Stimulated activated CD8-positive, alpha-beta memory T cell treated with anti-CD3 and anti-CD28 coated beads, Interleukin-12 subunit alpha, Interleukin-12 subunit beta, amount 100 ng/mL, for 24 hours (primary cell): ENCODE measurements around the gene TSEN34.
"Not testable (repeated sequence)": the region's sequence is repeated elsewhere in the genome, so short reads cannot be mapped to it uniquely, and the experiment has no call there.

Source experiments
- DNase-seq: peaks from one replicate; pipeline ENCODE4 v3.0.0-alpha.2; 2020; ENCODE audit errors: extremely low read depth

Gene TSEN34

GRCh38 chr19:54160854-54161253, 30.3 kb upstream of the TSEN34 start:
- no peak for DNase-seq

DNA sequence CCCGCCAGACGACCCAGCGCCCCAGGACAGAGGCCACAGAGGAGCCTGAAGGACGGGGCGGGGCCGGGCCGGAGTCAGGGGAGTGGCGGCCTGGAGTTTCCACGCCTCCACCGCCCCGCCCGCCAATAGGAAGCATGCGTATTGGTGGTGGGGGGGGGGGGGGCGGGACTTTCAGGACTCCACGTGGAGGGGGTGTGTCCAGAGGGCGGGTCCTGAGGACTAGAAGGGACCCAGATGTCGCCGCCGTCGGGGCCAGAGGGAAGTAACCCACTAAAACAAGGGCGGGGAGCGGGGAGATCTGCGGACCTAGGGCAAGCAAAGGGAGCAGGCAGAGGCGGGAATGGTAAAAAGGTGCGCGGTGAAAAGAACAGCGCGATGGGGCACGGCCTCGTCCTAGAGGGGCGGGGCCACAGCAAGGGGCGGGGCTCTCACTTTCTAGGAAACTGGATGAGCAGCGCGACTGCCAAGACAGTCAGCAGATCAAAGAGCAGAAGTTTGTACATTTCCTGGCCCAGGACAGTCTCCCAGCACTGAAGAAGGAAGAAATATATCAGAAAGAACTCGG, 28.8 kb upstream of the TSEN34 start:
- peak; percentile 56 for DNase-seq

DNA sequence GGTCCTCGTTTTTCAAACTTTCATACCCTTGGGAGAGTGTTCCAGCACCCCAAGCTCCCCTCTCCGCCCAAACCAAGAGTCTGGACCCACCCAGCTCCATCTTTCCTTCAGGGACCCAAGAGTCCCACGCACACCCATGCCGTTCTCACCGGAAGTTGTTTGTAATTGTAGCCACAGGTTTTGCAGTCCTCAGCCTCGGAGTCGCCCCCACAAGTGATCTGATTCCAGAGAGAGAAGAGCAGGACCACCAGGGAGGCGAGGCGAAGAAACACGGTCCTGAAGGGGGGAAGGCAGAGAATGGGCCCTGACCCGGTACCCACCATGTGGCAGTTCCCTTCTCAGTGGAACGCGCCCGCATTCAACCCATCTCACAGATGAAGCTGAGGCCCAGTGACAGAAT, 28.2 kb upstream of the TSEN34 start:
- DNase-seq: no peak

GRCh38 chr19:54164369-54165068, 26.6 kb upstream of the TSEN34 start:
- DNase-seq: peak; percentile 32

DNA sequence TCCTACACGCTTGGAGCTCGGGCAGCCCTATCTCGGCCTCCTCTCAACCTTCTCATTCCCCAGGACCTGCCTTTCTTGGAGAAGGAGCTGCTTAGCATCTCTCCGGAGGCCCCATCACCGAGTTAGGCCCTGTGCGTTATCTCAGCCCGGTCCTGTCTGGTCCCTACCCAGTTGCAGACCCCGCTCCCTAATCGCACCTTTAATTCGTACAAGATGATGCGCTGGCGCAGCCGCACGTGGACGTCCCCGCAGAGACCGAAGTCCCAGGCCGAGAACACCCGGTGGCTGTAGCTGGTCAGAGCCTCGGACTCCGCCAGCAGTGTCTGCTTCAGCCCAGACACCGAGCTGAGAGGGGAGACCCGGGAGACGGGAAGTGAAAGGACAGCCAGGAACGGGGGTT, 25.9 kb upstream of the TSEN34 start:
- no peak for DNase-seq

- DNase-seq: peak; percentile 74
Observed at GRCh38 chr19:54168174-54168917, 22.8 kb upstream of the TSEN34 start.

DNA sequence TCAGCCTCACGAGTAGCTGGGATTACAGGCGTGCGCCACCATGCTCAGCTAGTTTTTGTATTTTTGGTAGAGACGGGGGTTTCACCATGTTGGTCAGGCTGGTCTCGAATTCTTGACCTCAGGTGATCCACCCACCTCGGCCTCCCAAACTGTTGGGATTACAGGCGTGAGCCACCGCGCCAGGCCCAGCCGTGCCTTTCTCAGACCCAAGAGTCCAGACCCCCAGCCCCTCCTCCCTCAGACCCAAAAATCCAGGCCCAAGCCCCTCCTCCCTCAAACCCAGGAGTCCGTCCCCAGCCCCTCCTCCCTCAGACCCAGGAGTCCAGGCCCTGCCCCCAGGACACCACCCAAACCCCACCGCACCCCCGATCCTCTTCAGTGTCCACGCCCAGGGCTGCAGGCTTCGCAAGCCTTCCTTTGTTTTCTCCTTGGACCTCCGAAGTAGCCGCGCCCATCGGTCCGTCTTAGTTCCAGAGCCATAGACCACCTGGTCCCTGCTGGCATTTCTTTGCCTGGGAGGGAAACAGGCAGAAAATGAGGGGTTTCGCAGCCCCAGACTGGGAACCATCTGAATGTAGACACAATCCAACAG, 21.9 kb upstream of the TSEN34 start:
- no peak for DNase-seq

GRCh38 chr19:54171736-54172431, 19.2 kb upstream of the TSEN34 start:
- not testable (repeated sequence) for DNase-seq

DNA sequence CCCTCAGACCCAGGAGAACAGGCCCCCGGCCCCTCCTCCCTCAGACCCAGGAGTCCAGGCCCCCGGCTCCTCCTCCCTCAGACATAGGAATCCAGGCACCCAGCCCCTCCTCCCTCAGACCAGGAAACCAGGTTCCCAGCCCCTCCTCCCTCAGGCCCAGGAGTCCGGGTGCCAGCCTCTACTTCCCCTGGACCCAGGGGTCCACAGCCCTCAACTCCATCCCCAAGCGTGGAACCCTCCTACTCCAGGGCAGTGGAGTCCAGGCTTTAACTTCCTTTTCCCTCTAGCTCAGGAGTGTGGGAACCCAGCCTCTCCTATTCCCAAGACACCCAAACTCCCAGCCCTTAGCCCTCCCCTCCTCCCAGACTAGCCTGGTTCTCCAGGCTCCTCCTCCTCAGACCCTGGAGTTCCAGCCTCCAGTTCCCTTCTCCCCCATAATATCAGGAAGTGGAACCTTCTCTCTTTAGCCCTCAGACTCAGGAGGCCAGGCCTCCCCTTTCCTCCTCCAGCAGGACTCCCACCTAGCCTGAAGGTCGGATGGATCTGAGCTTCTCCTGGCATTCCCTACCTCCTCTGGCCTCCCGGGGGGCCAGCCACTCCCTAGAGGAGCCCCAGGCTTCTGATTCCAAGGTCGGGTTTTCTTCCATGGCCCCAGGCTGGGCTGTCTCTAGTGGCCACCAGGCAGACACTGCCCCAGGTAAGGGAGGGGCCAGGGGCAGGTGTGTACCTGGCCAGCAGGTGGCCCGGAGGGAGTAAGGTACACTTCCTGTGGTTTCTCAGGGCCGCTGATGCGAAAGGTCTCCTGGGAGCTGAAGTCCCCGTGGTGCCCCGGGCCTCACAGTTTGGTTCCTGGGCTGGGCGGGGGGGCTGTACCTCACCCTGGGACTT, 18.4 kb upstream of the TSEN34 start, which contains the start of gene TMC4:
Gene TMC4 (minus strand): TSS at position 690 of the 888 bp plus-strand sequence. CDS start 43 bp downstream, at position 647.
- DNase-seq: no peak

DNA sequence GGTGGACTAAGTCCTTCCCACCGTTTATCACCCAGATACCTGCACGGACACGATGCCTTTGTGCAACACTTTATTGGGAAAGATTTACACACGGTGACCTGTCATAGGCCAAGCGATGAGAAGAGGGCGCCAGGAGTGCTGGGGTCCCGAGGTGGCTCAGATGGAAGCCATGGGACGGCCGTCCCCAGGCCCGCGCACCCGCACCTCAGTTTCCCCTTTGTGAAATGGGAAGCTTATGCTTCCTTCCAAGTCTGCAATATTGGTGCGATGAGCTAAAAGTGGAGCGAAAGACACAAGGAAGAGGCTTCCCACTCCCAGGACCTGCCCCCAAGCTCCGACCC, 17.8 kb upstream of the TSEN34 start:
- DNase-seq: no peak

- DNase-seq: no peak
Observed at GRCh38 chr19:54173951-54174834, 16.9 kb upstream of the TSEN34 start.

DNA sequence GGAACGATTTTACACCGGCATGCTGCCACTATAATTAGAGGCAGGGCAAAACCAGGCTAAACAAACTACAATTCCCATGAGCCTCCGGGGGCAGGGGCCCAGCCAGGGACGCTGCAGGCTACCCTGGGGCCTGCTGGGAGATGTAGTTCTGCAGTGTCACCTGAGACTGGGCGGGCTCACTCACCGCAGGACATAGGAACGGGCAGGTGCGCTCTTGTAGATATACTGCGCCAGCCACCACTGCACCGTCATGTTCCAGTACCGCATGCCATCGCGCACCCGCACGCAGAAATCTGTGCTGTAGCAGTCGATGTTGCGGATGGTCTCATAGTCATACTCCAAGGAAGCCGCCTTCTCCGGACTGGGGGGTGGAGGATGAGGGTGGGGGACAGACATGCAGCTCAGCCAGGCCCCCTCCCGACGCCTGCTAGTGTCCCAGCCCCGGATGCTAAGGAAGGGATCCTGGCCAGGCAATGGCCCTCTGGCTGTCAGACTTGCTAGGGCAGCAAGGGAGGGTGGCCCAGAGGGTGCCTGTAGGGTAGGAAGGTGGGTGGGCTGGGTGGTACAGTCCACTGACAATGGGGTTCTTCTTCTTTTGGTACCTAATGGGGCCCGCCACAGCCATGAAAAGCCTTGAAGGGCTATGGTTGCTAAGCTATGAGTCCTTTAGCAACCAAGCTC, 12.4 kb upstream of the TSEN34 start:
- DNase-seq: no peak

DNA sequence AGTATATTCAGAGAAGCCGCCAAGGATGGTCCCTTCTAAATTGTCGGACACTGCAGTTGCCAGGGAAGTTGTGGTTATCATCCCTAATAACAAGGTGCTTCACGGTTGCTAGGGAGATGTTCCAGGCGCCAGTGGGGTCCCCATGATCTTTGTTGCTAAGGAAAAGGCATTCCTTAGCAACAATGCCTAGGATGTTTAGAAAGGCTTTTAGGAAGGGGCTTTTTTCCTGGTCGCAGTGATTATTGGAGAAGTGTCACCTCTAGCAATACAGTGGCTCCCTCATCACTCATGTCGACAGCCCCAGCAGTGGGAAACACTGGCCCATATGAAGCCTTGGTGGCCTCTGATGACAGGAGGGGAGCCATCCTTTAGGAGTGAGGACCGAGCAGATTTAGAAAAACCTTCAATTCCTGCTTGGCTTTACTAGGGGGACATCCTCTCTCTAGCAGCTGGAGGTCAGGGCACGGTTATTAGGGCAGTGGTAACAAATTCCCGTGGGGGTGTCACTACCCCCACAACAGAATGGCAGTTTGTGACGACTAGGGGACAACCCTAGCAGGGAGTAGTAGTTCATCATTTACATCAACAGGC, 11.8 kb upstream of the TSEN34 start:
- DNase-seq: no peak

DNA sequence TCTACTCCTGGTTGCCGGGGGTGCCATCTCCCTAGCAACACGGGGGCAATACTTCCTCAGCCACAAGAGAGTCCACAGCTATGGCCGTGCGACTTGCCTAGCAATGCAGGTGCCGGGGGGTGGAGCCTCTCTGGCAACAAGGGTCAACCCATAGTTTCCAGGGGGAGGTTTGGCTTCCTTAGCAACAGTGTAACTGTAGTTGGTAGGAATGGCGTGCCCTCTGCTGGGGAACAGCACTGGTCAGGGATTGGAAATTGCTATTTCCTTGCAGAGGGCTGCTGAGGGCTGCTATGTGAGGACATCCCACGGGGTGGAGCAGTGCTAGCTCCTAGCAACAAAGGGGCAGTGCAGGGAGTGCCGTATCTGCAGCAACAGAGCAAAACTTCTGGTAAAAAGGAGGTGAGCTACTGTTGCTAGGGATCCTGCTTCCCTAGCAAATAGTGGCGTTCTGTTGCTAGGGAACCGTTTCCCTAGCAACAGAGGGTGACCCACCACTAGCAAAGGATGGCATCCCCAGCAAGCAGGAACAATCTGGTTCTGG, 11.1 kb upstream of the TSEN34 start:
- DNase-seq: no peak

GRCh38 chr19:54180691-54181091, 10.4 kb upstream of the TSEN34 start:
- DNase-seq: no peak

DNA sequence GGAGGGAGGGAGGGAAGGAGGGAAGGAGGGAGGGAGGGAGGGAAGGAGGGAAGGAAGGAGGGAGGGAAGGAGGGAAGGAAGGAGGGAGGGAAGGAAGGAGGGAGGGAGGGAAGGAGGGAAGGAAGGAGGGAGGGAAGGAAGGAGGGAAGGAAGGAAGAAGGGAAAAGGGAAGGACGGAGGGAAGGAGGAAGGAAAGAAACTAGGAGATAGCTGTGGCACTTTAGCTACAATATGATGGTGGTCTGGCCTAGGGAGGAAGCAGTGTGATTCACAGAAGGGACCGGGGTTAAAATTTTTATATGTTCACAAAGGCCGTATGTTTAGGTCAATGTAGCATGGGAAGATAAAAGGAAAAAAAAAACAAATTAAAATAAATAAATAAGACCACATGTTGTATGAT, 9.2 kb upstream of the TSEN34 start:
- not testable (repeated sequence) for DNase-seq

DNA sequence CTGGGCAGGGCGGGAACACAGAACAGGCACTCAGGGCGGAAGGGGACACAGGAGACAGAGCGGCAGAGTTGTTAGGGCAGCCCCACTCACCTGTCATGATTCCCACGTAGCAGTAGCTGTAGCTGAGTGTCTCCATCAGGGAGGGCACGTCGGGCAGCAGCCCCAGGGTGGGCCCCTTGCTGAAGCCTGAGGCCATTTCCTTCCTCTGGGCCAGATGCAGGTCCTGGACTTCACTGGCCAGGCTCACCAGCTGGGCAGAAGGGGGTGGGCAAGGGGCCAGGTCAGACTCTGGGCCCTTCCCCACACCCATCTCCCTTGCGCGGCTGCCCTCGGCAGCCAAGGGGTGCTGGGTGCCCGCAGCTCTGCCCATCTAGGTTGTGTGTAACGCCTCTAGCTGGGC, 7.7 kb upstream of the TSEN34 start:
- no peak for DNase-seq

DNA sequence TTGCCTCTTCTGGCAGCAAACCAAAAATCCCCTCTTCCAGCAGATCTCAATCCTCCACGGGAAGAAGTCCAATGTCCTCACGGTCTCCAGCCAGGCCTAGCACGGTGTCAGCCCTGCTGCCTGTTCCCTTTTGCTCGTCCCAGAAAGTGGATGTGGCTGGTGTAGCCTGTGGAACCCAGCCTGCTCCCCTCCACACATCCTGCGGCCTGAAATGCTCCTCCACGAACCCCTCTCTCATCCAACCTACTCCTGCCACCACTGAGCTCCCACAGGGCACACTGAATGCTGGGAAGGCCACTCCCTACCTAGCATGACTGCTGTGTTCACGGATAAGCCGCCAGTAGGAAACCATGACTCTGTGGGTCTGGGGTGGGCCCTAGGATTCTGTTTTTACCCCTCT, 4.8 kb upstream of the TSEN34 start:
- DNase-seq: no peak

DNA sequence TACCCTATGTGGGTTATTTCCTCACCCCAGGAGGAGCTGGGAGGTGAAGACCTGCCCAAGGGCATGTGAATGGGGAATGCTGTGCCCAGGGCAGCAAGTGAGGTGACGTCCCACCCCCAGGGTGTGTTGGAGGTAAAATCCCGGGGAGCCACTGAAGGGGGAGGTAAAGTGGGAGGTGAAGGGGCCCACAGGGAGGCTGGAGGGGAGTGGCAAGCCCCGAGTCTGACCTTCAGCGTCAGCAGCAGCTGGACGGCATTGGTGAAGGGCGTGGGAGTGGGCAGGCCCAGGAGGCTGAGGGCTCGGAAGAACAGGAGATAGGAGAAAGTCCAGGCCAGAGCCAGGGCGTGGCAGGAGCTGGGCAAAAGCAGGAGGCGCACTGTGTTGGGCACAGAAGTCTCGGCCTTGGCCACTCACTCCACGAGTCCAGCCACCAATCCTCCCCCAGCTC, 4.2 kb upstream of the TSEN34 start:
- no peak for DNase-seq
